ENCODE measurements around the gene MDK. TPM values are rescaled to one million over a fixed set of nuclear protein-coding genes. Genes with fewer than 3 reads are reported as not detected.

The MDK gene
- total and polyA plus RNA-seq, 2 of the 13 experiments (the other 11 are each of a cell fraction or from before 2014, with no cell fraction given), result 312 to 407 TPM

DNA sequence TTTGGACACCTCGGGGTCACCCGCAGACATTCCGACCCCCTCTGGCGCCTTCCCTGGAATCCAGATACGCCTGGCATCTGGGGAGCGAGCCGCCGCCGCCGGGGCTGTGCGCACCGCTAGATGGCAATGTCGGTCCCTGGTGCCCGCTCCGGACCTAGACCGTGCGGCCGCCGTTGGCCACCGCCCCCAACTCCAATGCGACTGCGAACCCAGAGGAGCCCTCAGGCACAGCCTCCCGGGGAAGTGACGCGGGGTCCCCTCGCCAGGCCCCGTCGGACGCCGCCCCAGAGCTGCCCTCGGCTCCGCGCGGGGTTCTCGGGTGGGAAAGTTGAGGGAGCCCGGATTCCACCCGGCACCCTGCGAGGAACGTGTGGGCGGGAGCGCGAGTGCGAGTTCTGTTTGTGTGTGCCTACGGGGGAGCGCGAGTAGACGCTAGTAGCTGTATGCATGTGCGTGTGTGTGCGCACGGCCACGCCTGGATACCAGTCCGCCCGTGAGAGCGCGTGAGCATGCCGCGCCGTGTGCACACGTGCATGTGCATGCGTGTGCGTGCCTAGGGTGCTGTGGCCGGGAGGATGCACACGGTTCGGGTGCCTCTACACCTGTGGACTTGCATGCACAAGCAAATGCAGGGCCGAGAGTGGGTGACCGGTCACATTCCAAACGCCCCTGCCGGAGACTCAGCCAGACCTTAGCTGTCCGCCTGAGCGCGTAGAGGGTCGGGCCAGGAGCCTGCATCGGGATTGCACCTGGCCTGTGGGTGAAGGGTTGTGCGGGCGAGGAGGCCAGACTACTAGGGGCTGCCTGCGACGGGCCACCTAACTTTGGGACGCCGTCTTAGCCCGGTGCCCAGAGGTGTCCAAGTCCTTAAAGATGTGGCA is 8.2 kb downstream of the MDK start (continued):
- TF ChIP-seq ZNF3 (CRISPR knock-in tag; IDR thresholded peaks at IDR 0.05), result no peak
- TF ChIP-seq TMF1 (CRISPR knock-in tag; IDR thresholded peaks at IDR 0.05; ENCODE audit: low read depth), result no peak
- TF ChIP-seq, protein P1, sequence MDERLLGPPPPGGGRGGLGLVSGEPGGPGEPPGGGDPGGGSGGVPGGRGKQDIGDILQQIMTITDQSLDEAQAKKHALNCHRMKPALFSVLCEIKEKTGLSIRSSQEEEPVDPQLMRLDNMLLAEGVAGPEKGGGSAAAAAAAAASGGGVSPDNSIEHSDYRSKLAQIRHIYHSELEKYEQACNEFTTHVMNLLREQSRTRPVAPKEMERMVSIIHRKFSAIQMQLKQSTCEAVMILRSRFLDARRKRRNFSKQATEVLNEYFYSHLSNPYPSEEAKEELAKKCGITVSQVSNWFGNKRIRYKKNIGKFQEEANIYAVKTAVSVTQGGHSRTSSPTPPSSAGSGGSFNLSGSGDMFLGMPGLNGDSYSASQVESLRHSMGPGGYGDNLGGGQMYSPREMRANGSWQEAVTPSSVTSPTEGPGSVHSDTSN (CRISPR knock-in tag; IDR thresholded peaks at IDR 0.05), result no peak
- TF ChIP-seq ZNF274 (CRISPR knock-in tag; IDR thresholded peaks at IDR 0.05), result no peak; the same call in 1 of the 2 replicates
- TF ChIP-seq ZNF644 (CRISPR knock-in tag; IDR thresholded peaks at IDR 0.05; ENCODE audit: low read depth), result no peak
- no peak for TF ChIP-seq NFIB (CRISPR knock-in tag; IDR thresholded peaks at IDR 0.05; ENCODE audit: borderline replicate concordance)
- TF ChIP-seq, protein P2, sequence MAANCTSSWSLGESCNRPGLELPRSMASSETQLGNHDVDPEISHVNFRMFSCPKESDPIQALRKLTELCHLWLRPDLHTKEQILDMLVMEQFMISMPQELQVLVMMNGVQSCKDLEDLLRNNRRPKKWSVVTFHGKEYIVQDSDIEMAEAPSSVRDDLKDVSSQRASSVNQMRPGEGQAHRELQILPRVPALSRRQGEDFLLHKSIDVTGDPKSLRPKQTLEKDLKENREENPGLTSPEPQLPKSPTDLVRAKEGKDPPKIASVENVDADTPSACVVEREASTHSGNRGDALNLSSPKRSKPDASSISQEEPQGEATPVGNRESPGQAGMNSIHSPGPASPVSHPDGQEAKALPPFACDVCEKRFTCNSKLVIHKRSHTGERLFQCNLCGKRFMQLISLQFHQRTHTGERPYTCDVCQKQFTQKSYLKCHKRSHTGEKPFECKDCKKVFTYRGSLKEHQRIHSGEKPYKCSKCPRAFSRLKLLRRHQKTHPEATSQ (CRISPR knock-in tag; IDR thresholded peaks at IDR 0.05; ENCODE audit: borderline replicate concordance), result no peak
- no peak for TF ChIP-seq PCBP1 (IDR thresholded peaks at IDR 0.05; ENCODE audit: borderline replicate concordance, low read depth, low read length)
- no peak for TF ChIP-seq DR1 (CRISPR knock-in tag; IDR thresholded peaks at IDR 0.05)
- TF ChIP-seq ZNF816 (CRISPR knock-in tag; IDR thresholded peaks at IDR 0.05; ENCODE audit: borderline replicate concordance), result no peak
- TF ChIP-seq MATR3 (CRISPR knock-in tag; IDR thresholded peaks at IDR 0.05), result no peak
- no peak for TF ChIP-seq ZNF335 (CRISPR knock-in tag; IDR thresholded peaks at IDR 0.05)
- no peak for TF ChIP-seq TCF7L2 (IDR thresholded peaks at IDR 0.05; ENCODE audit: low read depth, low read length)
- no peak; the same call in 1 of the 2 replicates for TF ChIP-seq TARDBP (CRISPR knock-in tag; IDR thresholded peaks at IDR 0.05)
- no peak for TF ChIP-seq SOX13 (IDR thresholded peaks at IDR 0.05)
- TF ChIP-seq SOX13 (CRISPR knock-in tag; conservative IDR thresholded peaks at IDR 0.05 in 1 of 2, IDR thresholded peaks at IDR 0.05 in 1 of 2), result 0 out of 4 replicates have a peak, but pooled peaks of 1 of the 2 experiments have one; percentile 28
- TF ChIP-seq ZFP90 (CRISPR knock-in tag; IDR thresholded peaks at IDR 0.05; ENCODE audit: borderline replicate concordance), result 0 out of 2 replicates have a peak, but pooled peaks have one; percentile 66
- no peak for TF ChIP-seq TAF1 (CRISPR knock-in tag; IDR thresholded peaks at IDR 0.05)
- no peak; the same call in 1 of the 2 replicates for TF ChIP-seq ZFX (CRISPR knock-in tag; IDR thresholded peaks at IDR 0.05; ENCODE audit: low read depth)
- TF ChIP-seq, protein P3, sequence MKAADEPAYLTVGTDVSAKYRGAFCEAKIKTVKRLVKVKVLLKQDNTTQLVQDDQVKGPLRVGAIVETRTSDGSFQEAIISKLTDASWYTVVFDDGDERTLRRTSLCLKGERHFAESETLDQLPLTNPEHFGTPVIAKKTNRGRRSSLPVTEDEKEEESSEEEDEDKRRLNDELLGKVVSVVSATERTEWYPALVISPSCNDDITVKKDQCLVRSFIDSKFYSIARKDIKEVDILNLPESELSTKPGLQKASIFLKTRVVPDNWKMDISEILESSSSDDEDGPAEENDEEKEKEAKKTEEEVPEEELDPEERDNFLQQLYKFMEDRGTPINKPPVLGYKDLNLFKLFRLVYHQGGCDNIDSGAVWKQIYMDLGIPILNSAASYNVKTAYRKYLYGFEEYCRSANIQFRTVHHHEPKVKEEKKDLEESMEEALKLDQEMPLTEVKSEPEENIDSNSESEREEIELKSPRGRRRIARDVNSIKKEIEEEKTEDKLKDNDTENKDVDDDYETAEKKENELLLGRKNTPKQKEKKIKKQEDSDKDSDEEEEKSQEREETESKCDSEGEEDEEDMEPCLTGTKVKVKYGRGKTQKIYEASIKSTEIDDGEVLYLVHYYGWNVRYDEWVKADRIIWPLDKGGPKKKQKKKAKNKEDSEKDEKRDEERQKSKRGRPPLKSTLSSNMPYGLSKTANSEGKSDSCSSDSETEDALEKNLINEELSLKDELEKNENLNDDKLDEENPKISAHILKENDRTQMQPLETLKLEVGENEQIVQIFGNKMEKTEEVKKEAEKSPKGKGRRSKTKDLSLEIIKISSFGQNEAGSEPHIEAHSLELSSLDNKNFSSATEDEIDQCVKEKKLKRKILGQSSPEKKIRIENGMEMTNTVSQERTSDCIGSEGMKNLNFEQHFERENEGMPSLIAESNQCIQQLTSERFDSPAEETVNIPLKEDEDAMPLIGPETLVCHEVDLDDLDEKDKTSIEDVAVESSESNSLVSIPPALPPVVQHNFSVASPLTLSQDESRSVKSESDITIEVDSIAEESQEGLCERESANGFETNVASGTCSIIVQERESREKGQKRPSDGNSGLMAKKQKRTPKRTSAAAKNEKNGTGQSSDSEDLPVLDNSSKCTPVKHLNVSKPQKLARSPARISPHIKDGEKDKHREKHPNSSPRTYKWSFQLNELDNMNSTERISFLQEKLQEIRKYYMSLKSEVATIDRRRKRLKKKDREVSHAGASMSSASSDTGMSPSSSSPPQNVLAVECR (CRISPR knock-in tag; IDR thresholded peaks at IDR 0.05; ENCODE audit: borderline replicate concordance), result peak; percentile 64; the same call in 1 of the 2 replicates
- TF ChIP-seq, protein P4, sequence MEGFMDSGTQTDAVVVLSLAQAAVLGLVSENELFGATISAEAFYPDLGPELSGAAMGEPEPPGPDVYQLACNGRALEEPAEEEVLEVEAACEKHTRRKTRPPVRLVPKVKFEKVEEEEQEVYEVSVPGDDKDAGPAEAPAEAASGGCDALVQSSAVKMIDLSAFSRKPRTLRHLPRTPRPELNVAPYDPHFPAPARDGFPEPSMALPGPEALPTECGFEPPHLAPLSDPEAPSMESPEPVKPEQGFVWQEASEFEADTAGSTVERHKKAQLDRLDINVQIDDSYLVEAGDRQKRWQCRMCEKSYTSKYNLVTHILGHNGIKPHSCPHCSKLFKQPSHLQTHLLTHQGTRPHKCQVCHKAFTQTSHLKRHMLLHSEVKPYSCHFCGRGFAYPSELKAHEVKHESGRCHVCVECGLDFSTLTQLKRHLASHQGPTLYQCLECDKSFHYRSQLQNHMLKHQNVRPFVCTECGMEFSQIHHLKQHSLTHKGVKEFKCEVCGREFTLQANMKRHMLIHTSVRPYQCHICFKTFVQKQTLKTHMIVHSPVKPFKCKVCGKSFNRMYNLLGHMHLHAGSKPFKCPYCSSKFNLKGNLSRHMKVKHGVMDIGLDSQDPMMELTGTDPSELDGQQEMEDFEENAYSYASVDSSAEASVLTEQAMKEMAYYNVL (CRISPR knock-in tag; IDR thresholded peaks at IDR 0.05; ENCODE audit: borderline replicate concordance), result no peak

Data from HepG2 (cell line).